Mesenteric fat pad (tissue), 1 donor: ENCODE measurements around the gene RNGTT. TPM values are rescaled to one million over a fixed set of nuclear protein-coding genes. Genes with fewer than 3 reads are reported as not detected.
"Not testable (repeated sequence)": the region's sequence is repeated elsewhere in the genome, so short reads cannot be mapped to it uniquely, and the experiment has no call there.

Source experiments
- DNase-seq: peaks from one replicate; pipeline ENCODE4 v3.0.0-alpha.2; 2020; ENCODE audit warnings: low spot score
- total RNA-seq: library from RNA; stranded (reverse); fragmentation: NEBNext Ultra II Directional; extraction: Animal tissue kit (Norgen Biotek cat#: 25700); gene quantifications from one replicate; pipeline ENCODE4 v1.2.1, GENCODE V29; 2021
- donor health status: DM: yes; HTN: yes; CAD: no.

RNGTT gene
- total RNA-seq, 1 donor from 2014 or later: 11.6 TPM

DNA sequence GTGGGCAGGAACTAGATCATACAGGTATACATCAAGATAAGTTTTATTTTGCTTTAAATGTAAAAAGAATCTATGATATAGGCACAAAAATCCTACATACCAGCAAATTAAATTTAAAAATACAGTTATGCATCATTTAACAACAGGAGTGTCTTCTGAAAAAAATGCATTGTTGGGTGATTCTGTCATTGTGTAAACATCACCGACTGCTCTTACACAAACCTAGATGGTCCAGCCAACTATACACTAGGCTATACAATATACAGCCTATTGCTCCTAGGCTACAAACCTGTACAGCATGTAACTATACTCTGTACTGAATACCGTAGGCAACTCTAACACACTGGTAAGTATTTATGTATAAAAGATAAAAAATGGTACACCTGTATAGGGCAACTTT lies 139.4 kb downstream of the RNGTT start:
- DNase-seq: no peak

DNA sequence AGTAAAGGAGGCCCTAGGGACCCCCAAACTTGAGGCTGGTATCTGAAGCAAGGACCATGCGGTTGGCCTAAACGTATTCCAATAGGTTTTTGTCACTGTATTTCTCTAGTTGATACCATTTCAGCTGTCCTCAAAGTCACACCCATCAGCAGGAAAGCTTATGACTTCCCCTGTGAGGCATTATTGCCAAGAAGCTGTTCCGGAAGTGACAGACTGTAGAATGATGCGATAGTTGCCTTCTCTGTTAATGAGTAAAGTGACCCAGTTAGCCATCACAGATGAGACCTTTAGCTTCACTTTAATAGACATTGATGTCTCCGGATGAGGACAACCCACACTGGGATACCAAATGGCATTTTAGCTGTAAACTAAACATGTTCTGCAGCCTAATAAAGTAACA lies 147.9 kb downstream of the RNGTT start:
- no peak for DNase-seq

DNA sequence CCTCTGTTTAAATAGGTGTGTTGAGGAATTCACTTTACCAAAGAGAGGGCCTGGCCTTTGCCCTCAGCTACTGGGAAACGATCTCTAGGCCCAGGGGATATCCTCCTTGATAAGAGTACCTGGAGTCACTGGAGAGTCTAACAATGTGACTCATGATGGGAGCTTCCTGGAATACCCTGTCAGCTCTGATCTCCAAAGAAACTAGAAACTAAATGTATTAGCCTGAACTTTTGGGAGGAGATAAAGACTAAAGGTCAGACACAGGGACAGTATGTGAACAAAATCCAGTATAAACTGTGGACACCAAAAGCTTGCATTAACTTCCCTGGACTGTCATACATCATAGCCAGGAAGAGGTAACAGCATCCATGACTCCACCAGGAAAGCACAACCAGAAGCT lies 148.5 kb downstream of the RNGTT start:
- no peak for DNase-seq

DNA sequence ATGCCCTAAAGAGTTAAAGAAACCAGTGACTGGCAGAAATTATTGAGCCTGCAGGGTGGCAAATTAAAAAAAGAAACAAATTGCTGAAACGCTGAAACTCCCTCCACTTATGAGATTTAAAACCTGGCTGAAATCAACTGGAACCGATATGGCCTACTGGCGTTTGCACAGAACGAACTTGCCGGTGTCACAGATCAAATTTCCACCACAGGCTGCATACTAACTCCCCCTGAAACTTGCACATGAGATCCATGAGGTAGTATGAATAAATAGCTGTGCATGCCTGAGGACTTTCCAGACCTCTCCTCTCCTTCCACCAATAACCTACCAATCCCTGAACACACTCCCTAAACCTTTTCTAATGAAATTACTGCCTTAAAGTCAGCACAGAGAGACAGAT lies 150.4 kb downstream of the RNGTT start:
- DNase-seq: no peak

DNA sequence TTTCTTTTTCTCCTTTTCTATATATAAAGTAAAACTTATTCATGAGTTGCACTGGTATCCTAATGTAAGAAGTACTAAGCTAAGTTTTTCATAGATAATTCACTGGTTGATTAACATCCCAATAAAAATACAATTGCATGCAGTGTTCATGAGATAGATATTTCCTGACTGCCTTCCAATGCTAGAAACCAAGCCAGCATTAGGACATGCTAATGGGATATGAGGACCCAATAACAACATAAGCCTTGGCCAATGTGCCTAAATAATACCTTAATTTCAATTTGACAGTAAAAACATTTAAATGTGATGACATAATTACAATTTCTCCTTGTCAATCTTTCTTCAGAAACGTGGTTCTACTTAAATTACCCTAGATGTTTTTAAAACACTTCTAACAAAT lies 152.7 kb downstream of the RNGTT start:
- DNase-seq: no peak

DNA sequence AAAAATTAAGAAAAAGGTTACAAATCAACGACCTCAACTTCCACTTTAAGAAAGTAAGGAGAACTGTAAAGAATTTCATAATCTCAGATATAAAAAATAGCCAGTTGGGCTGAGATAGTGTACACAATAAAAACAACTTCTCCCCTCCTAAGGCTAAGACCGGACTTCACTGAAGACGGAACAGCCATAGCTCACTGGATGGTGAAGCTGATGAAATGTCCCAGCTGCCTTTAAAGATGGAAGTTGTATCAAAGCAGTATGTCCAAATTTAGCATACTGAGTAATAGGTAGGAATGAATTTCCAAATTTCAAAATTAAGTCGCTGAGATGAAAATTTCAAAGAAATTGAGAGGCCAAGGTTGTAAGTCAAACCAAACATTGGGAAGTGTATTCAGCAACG lies 153.3 kb downstream of the RNGTT start:
- no peak for DNase-seq

DNA sequence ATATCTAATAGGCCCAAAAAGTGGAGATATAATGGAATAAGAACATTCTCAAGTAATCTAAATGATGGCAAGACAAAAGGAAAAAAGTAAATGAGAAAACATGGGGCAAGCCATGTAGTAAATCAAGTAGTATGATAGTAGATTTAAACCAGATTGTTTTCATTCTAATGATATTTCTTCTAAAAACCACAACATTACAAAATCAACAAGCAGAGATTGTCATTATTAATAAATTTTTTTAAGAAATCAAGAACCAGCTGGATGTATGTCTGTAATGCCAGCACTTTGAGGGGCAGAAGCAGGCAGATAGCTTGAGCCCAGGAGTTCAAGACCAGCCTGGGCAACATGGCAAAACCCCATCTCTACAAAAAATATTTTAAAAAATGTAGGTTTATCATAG lies 155.0 kb downstream of the RNGTT start:
- no peak for DNase-seq

DNA sequence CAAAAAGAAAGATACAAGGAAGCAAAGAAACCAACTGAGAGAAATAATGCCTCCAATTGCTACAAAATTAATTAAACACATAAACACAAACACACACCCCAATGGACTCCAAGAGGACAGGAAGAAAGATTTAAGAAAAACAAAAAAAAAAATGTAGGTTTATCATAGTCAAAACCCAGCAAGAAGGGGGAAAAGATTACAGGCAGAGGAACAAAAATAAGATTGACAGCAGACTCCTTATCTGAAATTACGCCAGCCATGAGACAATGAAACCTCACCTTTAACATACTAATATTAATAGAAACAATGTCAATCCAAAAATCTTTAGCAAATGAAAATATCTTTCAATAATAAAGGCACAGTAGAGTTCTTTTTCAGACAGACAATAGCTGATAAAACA lies 155.8 kb downstream of the RNGTT start:
- no peak for DNase-seq

DNA sequence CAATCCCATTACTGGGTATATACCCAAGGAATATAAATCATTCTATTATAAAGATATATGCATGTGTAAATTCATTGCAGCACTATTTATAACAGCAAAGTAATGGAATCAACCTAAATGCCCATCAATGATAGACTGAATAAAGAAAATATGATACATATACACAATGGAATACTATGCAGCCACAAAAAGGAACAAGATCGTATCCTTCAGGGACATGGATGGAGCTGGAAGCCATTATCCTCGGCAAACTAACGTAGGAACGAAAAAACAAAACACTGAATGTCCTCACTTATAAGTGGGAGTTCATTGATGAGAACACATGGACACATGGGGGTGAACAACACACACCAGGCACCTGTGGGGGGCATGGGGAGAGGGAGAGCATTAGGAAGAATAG lies 156.7 kb downstream of the RNGTT start:
- no peak for DNase-seq

DNA sequence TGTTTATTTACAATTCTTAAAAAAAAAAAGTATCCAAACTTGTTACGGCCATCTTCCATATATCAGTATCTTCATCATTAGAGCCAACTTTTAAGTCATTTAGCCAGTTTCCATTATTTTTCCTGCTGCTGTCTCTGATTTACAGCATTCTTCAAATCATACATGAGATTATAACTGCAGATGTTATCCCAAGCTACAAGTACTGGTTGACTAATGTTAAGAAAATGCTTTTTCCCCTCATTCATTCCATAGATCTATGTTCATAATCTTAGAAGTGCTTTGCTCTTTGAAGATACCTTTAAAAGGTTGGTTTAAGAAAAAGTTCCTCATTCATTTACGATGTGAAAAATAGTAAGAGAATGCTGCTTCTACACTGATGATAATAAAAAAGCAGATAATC lies 158.7 kb downstream of the RNGTT start:
- DNase-seq: no peak

DNA sequence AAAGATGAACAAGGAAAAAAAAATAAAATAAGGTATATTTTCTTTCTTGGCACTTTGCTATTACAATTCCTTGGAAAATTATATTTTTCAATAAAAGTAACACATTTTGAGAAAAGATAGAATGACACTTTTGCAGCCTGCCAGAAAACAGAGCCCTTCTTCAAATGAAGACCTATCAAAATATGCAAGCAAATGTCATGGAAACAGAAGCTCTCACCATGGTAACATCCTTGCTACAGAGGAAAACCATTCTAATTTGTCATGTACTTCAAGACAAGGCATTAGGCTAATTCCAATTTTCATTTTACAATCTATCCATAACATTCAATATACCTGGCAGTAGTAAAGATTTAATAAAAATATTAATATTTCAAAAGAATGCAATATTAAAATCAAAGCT lies 177.9 kb downstream of the RNGTT start:
- no peak for DNase-seq

DNA sequence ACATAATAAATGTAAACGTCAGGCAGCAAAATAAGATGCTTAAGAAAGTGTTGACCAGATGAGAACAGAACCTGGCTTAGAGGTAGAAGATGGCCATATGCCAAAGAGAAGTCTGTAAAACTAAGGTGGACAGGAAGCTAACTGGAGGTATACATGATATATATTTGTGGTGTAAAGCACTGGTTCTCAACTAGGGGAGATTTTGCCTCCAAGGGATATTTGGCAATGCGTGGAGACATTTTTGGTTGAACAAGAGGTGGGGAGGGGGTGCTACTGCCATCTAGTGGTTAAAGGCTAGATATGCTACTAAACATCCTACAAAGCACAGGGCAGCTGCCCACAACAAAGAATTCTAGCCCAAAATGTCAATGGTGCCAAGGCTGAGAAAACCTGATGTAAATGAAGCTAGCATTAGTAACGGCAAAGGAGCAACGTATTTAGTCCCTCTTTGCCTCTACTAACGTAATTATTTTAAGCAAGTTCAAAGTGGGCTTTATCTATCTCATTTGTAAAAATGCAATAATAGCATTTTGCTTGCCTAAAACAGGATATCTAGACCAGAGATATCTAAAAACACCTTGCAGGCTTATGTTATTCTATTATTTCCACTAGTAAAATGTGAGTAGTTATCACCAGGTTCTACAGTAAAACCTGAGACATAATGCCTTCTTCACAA lies 182.6 kb downstream of the RNGTT start:
- DNase-seq: no peak

DNA sequence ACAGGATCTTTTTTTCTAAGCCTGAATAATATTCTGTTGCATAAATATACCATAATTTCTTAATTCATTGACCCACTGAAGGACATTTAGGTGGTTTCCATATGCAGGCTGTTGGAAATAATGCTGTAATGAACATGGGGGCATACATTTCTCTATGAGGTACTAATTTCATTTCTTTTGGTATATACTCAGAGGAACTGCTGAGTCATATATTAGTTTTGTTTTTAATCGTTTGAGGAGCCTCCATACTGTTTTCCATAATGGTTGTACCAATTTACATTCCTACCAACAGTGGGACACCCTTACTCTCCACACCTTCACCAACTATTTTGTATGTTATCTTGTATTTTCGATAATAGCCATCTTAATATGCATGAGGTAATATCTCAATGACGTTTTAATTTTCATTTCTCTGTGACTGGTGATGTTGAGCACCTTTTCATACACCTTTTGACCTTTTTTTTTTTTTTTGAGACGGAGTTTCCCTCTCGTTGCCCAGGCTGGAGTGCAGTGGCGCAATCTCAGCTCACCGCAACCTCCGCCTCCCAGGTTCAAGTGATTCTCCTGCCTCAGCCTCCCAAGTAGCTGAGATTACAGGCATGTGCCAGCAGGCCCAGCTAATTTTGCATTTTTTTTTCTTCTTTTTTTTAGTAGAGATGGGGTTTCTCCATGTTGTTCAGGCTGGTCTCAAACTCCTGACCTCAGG lies 187.4 kb downstream of the RNGTT start:
- no peak for DNase-seq

DNA sequence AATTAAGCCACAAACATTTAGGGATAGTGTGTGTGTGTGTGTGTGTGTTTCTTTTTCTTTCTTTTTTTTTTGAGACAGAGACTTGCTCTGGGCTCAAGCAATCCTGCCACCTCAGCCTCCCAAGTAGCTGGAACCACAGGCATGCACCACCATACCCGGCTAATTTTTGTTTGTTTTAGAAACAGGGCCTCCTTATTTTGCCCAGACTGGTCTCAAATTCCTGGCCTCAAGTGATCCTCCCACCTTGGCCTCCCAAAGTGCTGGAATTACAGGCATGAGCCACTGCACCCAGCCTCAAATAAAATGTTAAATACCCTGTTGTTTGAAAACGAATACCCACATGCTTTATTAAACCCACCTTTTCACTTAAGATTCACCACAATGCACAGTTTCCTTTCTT lies 195.3 kb downstream of the RNGTT start:
- not testable (repeated sequence) for DNase-seq

DNA sequence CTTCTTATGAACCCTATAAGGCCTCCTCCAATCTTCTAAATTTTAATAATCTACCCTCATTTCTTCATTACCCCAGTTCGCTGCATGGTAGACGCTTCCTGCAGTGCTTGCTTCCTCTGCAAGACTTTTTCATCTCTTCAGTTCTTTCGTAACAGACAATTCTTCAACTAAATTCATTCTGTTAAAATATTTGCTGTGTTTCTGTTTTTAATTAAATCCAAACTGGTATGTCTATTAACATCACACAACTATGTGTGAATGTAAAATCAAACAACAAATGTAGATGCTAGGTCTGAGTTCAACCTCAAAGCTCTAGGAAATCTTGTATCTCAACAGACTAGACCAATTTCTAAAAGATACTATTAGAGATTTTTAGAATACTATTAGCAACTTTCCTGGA lies 199.3 kb downstream of the RNGTT start:
- no peak for DNase-seq

DNA sequence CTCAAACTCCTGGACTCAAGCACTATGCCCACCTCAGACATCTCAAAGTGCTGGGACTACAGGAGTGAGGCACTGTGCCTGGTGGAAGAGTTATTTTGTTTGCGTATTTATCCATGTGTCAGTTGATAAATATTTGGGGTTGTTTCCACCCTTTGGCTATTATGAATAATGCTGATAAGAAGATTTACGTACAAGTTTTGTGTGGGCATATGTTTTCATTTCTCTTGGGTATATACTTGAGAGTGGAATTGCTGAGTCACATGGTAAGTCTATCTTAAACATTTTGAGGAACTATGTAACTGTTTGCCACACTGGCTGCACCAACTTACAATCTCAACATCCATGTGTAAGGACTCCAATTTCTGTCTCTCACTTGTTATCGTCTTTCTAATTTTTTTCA lies 200.3 kb downstream of the RNGTT start:
- no peak for DNase-seq

DNA sequence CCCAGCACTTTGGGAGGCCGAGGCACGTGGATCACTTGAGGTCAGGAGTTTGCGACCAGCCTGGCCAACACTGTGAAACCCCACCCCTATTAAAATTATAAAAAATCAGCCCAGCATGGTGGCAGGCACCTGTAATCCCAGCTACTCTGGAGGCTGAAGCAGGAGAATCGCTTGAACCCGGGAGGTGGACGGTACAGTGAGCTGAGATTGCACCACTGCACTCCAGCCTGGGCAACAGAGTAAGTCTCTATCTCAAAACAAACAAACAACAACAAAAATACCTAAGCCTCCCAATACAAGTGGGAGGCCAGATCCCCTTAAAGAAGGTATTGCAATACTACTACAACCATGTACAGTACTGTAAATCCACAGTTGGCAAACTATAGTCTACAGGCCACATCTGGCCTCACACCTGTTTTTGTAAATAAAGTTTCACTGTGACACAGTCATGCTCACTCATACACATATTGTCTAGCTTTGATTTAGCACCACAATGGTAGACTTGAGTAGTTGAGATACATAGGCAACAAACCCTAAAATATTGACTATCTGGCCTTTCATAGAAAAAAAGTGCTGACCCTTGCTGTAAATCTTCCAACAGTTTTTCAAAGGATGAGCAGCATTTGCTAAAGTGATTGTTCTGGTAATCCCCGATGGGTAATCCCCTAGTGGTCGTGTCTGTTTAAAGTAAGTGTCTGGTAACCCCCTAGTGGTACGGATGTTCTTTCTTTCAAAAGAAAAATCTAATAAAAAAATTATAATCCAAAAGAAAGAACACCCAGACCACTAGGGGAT lies 202.0 kb downstream of the RNGTT start:
- no peak for DNase-seq

DNA sequence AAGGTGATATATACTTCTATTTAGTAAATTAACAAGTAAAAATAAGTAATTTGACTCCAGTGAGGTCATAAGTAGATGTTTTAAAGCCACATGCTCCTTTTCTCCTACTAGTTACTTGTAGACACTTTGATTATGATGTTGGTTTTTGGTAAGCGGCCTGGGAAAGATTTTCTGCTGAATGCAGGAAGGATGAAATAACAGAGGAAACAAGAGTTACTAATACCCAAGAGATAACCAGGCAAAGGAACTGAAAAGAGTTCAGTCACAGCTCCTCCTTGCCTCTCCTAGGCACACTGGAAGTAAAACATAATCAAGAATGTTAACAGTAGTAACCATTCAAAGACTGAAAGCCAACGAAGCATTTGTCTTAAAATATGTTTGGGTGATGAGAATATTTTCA lies 203.3 kb downstream of the RNGTT start:
- DNase-seq: no peak

DNA sequence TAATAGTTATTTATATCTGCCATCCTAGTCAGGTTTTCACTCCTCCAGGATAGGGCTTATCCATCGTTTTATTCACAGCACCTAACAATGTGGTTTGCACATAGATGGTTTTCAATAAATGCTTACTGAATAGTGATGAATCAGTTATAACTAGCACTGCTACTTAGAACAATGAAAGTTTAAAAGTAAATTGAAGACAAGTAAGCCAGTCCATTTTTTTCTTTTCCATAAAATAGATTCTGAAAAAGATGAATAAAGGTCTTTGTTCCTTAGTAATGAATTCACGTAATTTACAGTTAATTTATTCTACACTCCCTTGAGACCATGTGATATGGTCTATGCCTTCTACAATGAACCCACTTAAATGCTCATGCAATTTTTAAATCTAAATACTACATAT lies 212.5 kb downstream of the RNGTT start:
- no peak for DNase-seq

DNA sequence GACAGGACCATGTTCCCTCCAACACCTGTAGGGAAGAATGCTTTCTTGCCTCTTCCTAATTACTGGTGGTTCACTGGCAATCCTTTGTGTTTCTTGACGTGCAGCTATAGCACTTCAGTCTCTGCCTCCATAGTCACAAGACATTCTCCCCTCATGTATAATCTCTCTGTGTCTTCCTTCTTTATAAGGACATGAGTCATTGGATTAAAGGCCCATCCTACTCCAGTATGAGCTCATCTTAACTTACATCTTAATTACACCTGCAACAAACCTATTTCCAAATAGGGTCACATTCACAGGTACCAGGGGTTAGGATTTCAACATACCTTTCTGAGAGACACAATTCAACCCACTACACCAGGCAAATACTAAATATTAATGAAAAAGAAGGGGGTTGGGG lies 213.6 kb downstream of the RNGTT start:
- no peak for DNase-seq

DNA sequence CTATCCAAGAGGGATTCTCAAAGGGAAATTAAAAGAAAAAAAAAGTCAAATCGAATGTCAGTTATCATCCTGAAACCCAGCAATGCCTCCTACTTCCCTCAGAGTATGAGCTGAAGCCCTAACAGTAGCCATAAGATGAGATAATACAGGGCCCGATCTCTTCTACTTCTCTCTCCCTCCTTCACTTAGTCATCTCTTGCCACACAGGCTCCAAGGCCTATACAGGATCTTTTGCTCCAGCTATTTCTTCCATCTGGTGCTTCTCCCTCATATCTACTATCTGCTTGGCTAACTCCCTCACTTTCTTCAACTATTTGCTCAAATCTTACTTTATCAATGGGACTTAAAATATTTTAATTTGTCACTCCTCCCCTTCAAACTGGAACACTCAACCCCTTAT lies 215.3 kb downstream of the RNGTT start:
- no peak for DNase-seq

DNA sequence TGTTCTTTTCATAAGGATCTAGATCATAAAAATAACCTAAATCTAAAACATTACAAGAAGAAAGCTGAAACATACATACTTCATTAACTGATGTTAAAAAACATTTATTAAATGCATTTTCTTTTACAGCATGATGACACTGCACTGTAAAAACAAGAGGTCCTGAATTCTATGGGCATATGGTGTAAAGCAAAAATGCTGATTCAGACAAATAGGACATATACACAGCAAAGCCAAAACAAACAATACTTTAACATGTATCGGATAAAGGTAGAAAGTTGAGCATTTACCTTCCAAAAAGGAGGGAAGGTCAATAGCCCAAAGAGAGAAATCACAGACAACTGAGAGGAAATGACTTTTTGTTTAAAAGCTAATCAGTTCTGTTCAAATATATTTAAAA lies 221.5 kb downstream of the RNGTT start:
- no peak for DNase-seq

DNA sequence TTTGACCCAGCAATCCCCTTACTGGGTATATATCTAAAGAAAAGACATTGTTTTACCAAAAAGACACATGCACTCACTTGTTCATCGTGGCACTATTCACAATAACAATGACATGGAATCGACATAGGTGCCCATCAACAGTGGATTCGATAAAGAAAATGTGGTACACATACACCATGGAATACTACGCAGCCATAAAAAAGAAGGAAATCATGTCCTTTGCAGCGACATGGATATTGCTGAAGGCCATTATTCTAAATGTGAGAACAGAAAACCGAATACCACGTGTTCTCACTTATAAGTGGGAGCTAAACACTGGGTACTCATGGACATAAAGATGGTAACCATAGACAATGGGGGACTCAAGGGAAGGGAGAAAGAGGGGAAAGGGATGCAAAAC lies 222.3 kb downstream of the RNGTT start:
- no peak for DNase-seq
